NCI-H128 (cell line): ENCODE data around the gene GALNT11.

Experiments
- DNase-seq: peaks from one replicate; lab custom pipeline; 2025; ENCODE audit not compliant: unreplicated experiment; lab: John Stamatoyannopoulos, UW

The GALNT11 gene

GRCh38 chr7:152144557-152145245 lies 119.2 kb downstream of the GALNT11 start:
- DNase-seq, result no peak

GRCh38 chr7:152145853-152146466 lies 120.5 kb downstream of the GALNT11 start:
- no peak for DNase-seq

GRCh38 chr7:152148706-152149105 lies 123.2 kb downstream of the GALNT11 start:
- DNase-seq, result no peak

GRCh38 chr7:152149363-152149762 lies 123.9 kb downstream of the GALNT11 start:
- no peak for DNase-seq

GRCh38 chr7:152152267-152152666 lies 126.8 kb downstream of the GALNT11 start:
- DNase-seq, result no peak

GRCh38 chr7:152158801-152159587 lies 133.5 kb downstream of the GALNT11 start:
- no peak for DNase-seq

GRCh38 chr7:152161171-152161570 lies 135.7 kb downstream of the GALNT11 start:
- DNase-seq, result no peak

GRCh38 chr7:152162287-152162686 lies 136.8 kb downstream of the GALNT11 start:
- DNase-seq, result no peak
